Endothelial cell of umbilical vein (primary cell): ENCODE data around the gene REP15. TPM values are rescaled to one million over a fixed set of nuclear protein-coding genes. Genes with fewer than 3 reads are reported as not detected.

Source experiments
- BruUV-seq: library from RNA; stranded (reverse); fragments of 400-500 nt; replicated peaks from 2 replicates; lab custom pipeline; 2021; lab: Mats Ljungman, UMichigan
- CTCF ChIA-PET: fragments of 300-600, 350-600 bp; sonication (Branson Sonifier 250); formaldehyde crosslinking; loops from one replicate; lab custom pipeline; 2021; ENCODE audit warnings: antibody characterized with exemption, inconsistent platforms; lab: Charles Lee
- POLR2A ChIA-PET: fragments of 300-600, 350-600 bp; sonication (Branson Sonifier 250); formaldehyde crosslinking; loops from one replicate; lab custom pipeline; 2021; ENCODE audit warnings: antibody characterized with exemption, inconsistent platforms; lab: Charles Lee
- DNase-seq: peaks from one replicate; pipeline ENCODE4 v3.0.0-alpha.2; 2011; ENCODE audit warnings: low read depth, low spot score
- FAIRE-seq: peaks from 2 replicates; lab custom pipeline; 2011; peaks lifted over from hg19 to GRCh38; lab: Jason Lieb, UNC
- H2AFZ ChIP-seq: 2 replicates; pipeline ENCODE4 v1.6.0; 2012; ENCODE audit warnings: low read depth, low read length, control low read depth, inconsistent platforms
- H3K27ac ChIP-seq: 2 replicates; pipeline ENCODE4 v1.5.1; 2011; ENCODE audit warnings: low read depth, mild to moderate bottlenecking, control low read depth, low read length, moderate library complexity; ENCODE audit not compliant: insufficient read depth
- H3K27me3 ChIP-seq, 2 experiments: 2 replicates each; pipeline versions ENCODE4 v1.6.0 to v1.6.1; 2011; ENCODE audit warnings: low read length in 2 of 2, mixed read lengths in 1 of 2; ENCODE audit not compliant: control insufficient read depth in 2 of 2, insufficient read depth in 2 of 2
- H3K36me3 ChIP-seq, 2 experiments: 2 replicates in 1 of 2; 3 replicates in 1 of 2; pipeline ENCODE4 v1.5.1; 2011; ENCODE audit warnings: low read length in 2 of 2, mild to moderate bottlenecking in 1 of 2, moderate library complexity in 1 of 2; ENCODE audit not compliant: control insufficient read depth in 2 of 2, insufficient read depth in 2 of 2; ENCODE audit errors: extremely low read depth in 1 of 2
- H3K4me1 ChIP-seq: 3 replicates; pipeline ENCODE4 v1.5.1; 2011; ENCODE audit warnings: mild to moderate bottlenecking, low read length; ENCODE audit not compliant: control insufficient read depth, insufficient read depth; ENCODE audit errors: extremely low read depth
- H3K4me2 ChIP-seq: 2 replicates; pipeline ENCODE4 v1.6.1; 2011; ENCODE audit warnings: low read length, control low read depth, mixed read lengths; ENCODE audit not compliant: insufficient read depth
- H3K4me3 ChIP-seq, 3 experiments: fragments of 200-600 bp in 1 of 3; sonication (generic), shearing (Covaris generic) in 1 of 3; replicated peaks in 1 of 3; 2 replicates each; pipeline ENCODE4 v1.5.1; 2011 to 2016; ENCODE audit warnings: control low read depth in 3 of 3, low read length in 3 of 3, mild to moderate bottlenecking in 2 of 3, inconsistent platforms in 1 of 3, low read depth in 1 of 3, moderate library complexity in 1 of 3; ENCODE audit not compliant: insufficient read depth in 1 of 3
- H3K79me2 ChIP-seq: 2 replicates; pipeline ENCODE4 v1.6.0; 2012; ENCODE audit warnings: low read length, inconsistent platforms; ENCODE audit not compliant: control insufficient read depth, insufficient read depth
- H3K9ac ChIP-seq: replicated peaks from 2 replicates; pipeline ENCODE3; 2011; ENCODE audit warnings: low read length, control low read depth; ENCODE audit not compliant: insufficient read depth; ENCODE audit errors: extremely low read depth
- H3K9me1 ChIP-seq: replicated peaks from 3 replicates; pipeline ENCODE4 v1.6.0; 2011; ENCODE audit warnings: mild to moderate bottlenecking, low read length; ENCODE audit not compliant: control insufficient read depth, insufficient read depth; ENCODE audit errors: extremely low read depth
- H3K9me3 ChIP-seq: replicated peaks from 2 replicates; pipeline ENCODE4 v1.5.1; 2012; ENCODE audit warnings: low read length, inconsistent platforms; ENCODE audit not compliant: control insufficient read depth, insufficient read depth
- H4K20me1 ChIP-seq: replicated peaks from 2 replicates; pipeline ENCODE3; 2011; ENCODE audit warnings: mild to moderate bottlenecking, low read length; ENCODE audit not compliant: control insufficient read depth, insufficient read depth; ENCODE audit errors: extremely low read depth
- EZH2 ChIP-seq: IDR thresholded peaks from 2 replicates; pipeline ENCODE4 v1.6.1; 2012; ENCODE audit warnings: borderline replicate concordance, low read depth, mild to moderate bottlenecking, moderate library complexity, low read length, inconsistent platforms; ENCODE audit not compliant: severe bottlenecking
- FOS ChIP-seq: IDR thresholded peaks from 2 replicates; pipeline ENCODE4 v1.6.1; 2011; ENCODE audit warnings: mild to moderate bottlenecking, low read length, moderate library complexity, borderline replicate concordance; ENCODE audit not compliant: insufficient read depth
- GATA2 ChIP-seq: IDR thresholded peaks from 2 replicates; pipeline ENCODE4 v1.7.0; 2011; ENCODE audit warnings: low read depth, mild to moderate bottlenecking, moderate library complexity, mixed read lengths, low read length; ENCODE audit not compliant: insufficient read length, insufficient read depth
- JUN ChIP-seq: IDR thresholded peaks from 2 replicates; pipeline ENCODE4 v1.6.1; 2011; ENCODE audit warnings: borderline replicate concordance, low read depth; ENCODE audit not compliant: insufficient read length, insufficient read depth
- MYC ChIP-seq: IDR thresholded peaks from one replicate; pipeline ENCODE4 v1.6.1; 2011; ENCODE audit warnings: mild to moderate bottlenecking, low read depth, low read length
- POLR2A ChIP-seq: IDR thresholded peaks from 2 replicates; pipeline ENCODE4 v1.6.1; 2012; ENCODE audit warnings: low read depth, mild to moderate bottlenecking, control low read depth, low read length
- POLR2AphosphoS5 ChIP-seq: IDR thresholded peaks from 2 replicates; pipeline ENCODE4 v1.6.1; 2012; ENCODE audit warnings: low read depth, mild to moderate bottlenecking, control low read depth, low read length, moderate library complexity; ENCODE audit not compliant: insufficient read depth
- dilution Hi-C: fragments of 300-500 bp; cut with MboI; formaldehyde crosslinking; loops from one replicate; pipeline ENCODE4 v1.15.0; 2019; ENCODE audit warnings: low sequenced_read_pairs; ENCODE audit not compliant: extremely low pct_ligation_motif_present
- intact Hi-C: fragments of 100-400 bp; cut with micrococcal nuclease; formaldehyde crosslinking; loops from one replicate; pipeline ENCODE4 v1.10.0; 2022
- polyA plus RNA-seq, 4 experiments: library from polyadenylated mRNA; depleted of rRNA in 3 of 4; stranded (reverse) in 3 of 4; unstranded in 1 of 4; fragments of >200 nt; gene quantifications; 2 replicates each; pipeline versions ENCODE4 v1.2.1 to v1.2.3, GENCODE V29; 2011 to 2012; ENCODE audit warnings: missing spikeins in 1 of 4
- total RNA-seq: library from RNA; stranded (reverse); gene quantifications from 2 replicates; pipeline ENCODE4 v1.2.3, GENCODE V29; 2021
- TF ChIP-seq, protein P1 (sequence below), 2 donors: IDR thresholded peaks; 1 replicate in 1 of 2; 2 replicates in 1 of 2; pipeline ENCODE4 v1.5.1; 2011; ENCODE audit warnings: low read length in 2 of 2, mild to moderate bottlenecking in 2 of 2, moderate library complexity in 2 of 2, control low read depth in 1 of 2, inconsistent platforms in 1 of 2, low read depth in 1 of 2; ENCODE audit not compliant: insufficient read depth in 1 of 2; ENCODE audit errors: extremely low read depth in 1 of 2
- TF ChIP-seq, protein P2 (sequence below): IDR thresholded peaks from 2 replicates; pipeline ENCODE4 v1.6.1; 2011; ENCODE audit not compliant: insufficient read depth, insufficient read length

REP15 gene
- total and polyA plus RNA-seq, 2 donors (not counting 3 experiments of a cell fraction or from before 2014, with no cell fraction given), result 0.94 to 4.8 TPM

GRCh38 chr12:27682534-27682933, 13.7 kb upstream of the REP15 start:
- H3K4me1 ChIP-seq, result no peaks in the 10 kb centered on the region
- POLR2A ChIA-PET, result no interaction called here

More at GRCh38 chr12:27682534-27682933, 13.7 kb upstream of the REP15 start:
- Histone ChIP-seq H3K9me3 (no peaks in the 10 kb centered on the region), H3K79me2 (no peaks in the 10 kb centered on the region), H3K36me3 (peaks cover 25 to 35% of the 10 kb centered on the region in 2 experiments), H3K4me2 (no peak overlapping the region), H3K9ac (no peak overlapping the region), H4K20me1 (no peaks in the 10 kb centered on the region), H2AFZ (no peak overlapping the region), H3K27ac (no peak overlapping the region), H3K9me1 (no peaks in the 10 kb centered on the region), H3K4me3 (no peak overlapping the region), H3K27me3 (no peaks in the 10 kb centered on the region)
- TF ChIP-seq JUN, result no peak
- no peak for TF ChIP-seq EZH2
- TF ChIP-seq GATA2, result no peak
- TF ChIP-seq FOS, result no peak
- no peak for TF ChIP-seq POLR2A
- TF ChIP-seq, protein P1, sequence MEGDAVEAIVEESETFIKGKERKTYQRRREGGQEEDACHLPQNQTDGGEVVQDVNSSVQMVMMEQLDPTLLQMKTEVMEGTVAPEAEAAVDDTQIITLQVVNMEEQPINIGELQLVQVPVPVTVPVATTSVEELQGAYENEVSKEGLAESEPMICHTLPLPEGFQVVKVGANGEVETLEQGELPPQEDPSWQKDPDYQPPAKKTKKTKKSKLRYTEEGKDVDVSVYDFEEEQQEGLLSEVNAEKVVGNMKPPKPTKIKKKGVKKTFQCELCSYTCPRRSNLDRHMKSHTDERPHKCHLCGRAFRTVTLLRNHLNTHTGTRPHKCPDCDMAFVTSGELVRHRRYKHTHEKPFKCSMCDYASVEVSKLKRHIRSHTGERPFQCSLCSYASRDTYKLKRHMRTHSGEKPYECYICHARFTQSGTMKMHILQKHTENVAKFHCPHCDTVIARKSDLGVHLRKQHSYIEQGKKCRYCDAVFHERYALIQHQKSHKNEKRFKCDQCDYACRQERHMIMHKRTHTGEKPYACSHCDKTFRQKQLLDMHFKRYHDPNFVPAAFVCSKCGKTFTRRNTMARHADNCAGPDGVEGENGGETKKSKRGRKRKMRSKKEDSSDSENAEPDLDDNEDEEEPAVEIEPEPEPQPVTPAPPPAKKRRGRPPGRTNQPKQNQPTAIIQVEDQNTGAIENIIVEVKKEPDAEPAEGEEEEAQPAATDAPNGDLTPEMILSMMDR (IDR thresholded peaks at IDR 0.05; ENCODE audit: extremely low read depth in 1 of 2, insufficient read depth in 1 of 2, low read depth in 1 of 2, low read length in 2 of 2), result no peak
- no peak for TF ChIP-seq MYC
- TF ChIP-seq, protein P2, sequence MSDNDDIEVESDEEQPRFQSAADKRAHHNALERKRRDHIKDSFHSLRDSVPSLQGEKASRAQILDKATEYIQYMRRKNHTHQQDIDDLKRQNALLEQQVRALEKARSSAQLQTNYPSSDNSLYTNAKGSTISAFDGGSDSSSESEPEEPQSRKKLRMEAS, result no peak
- no peak for TF ChIP-seq POLR2AphosphoS5
- dilution Hi-C loops, result no loop called here
- intact Hi-C loops, result no loop called here
- FAIRE-seq (no peak), DNase-seq (no peak)
- CTCF ChIA-PET, result interaction anchor here (1.1 kb wide), 1 partner anchor 159 kb away, joined by 5 read pairs; the partner anchor contains the start of gene PPFIBP1
- BruUV-seq, result no TSS peak
